HG02973 (cell line): Measurements from ENCODE around the gene C5orf58.

Source experiments
- ATAC-seq: cut with Tn5 transposase; IDR thresholded peaks from one replicate; pipeline ENCODE4 v1.9.1; 2021; ENCODE audit warnings: moderate library complexity; ENCODE audit not compliant: unreplicated experiment

The C5orf58 gene, protein sequence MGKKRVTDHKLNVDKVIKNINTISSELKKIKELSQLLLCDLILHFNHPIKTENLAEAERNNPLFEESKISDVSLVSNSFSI

DNA sequence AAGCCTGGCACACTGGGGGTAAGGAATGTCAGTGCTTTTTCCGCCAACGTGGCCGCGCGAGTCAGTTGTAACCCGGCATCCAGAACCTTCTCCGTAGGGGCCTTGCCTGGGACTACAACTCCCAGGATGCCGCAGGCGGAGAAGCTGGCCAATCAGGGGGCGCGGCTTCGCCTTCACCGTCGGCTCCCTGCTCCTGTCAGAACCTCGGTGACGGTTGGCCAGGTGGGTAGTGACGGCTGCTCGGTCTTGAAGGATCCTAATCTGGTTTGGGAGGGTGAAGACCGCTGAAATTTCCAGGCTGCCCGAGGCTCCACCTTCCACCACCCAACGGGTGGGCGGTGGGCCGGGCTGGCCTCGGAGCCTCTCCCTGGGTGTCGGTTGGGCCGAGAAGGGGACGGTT lies at the start of gene C5orf58:
Gene C5orf58 (plus strand): TSS at position 200 of the 400 bp plus-strand sequence. CDS start 1,992 bp downstream, outside the sequence.
- no peak for ATAC-seq

- ATAC-seq, result peak; percentile 65
Measured at GRCh38 chr5:170183816-170184687, 48.7 kb upstream of the C5orf58 start.

GRCh38 chr5:170184737-170185136 lies 48.0 kb upstream of the C5orf58 start:
- no peak for ATAC-seq

GRCh38 chr5:170186156-170186555 lies 46.6 kb upstream of the C5orf58 start:
- ATAC-seq, result no peak

DNA sequence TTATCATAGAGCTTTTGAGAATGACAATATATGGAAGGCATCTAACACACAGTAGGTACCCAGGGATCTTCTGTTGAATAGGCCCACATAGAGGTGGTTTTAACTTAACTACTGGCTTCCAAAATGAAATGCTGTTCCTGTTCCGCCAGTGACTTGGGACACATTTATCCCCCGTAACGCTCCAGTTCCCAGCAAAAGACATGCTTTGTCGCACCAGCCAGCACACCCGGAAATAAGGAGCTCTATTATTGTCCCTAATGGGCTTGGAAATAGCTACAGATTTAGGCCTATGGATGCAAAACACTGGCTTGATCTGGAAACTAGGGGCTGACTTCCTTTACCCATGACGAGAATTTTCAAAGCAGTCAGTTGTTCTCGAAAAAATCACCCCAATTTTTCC lies 45.9 kb upstream of the C5orf58 start:
- no peak for ATAC-seq

DNA sequence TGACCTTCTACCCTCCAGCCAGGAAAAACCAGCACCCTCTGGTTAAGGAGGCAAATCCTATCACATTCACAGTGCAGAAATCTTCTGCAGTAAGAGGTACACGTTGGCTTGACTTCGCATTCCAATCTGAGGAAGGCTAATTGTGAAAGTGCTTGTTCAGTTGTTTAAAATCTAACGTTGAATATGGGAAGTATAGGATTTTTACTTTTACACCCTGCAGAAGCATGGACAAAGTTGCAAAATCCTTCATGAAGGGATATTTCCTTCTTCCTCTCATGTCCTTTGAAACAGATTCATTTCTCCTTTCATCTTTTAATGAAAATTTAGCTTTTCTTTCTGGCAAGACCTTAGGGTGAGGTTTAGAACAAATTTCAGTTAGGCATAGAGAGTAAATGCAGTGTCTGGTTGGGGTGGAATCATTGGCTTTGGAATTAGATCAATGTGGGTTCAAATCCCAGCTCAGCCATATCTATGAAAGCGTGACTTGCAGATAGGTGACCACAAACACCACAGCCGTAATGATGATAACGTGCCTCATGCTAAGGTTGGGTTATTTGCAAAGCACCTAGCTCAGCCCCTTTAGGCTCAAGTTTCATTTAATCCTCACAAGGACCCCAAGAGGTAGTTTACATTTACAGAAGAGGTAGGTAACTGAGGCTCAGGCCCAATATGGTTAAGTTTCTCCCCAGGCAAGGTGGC lies 42.2 kb upstream of the C5orf58 start:
- ATAC-seq, result no peak

DNA sequence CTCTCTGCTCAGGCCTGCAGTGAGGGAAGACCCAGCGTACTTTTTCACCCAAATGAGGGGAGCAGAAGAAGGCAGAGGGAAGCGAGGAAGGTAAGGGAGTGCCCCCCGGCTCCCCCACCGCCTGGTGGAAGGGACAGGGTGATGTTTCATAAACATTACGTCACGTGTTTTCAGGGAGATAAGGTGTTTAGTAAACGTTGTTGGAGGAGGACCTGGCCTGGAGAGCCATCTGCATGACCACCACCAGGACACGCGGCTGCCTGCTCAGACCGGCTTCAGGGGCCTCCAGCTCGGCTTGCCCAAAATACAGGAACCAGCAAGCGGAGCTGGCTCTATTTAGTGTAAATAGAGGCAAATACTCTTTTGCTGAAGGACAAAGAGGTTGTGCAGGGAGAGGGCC lies 40.0 kb upstream of the C5orf58 start:
- ATAC-seq, result no peak

- no peak for ATAC-seq
Measured at GRCh38 chr5:170195961-170196360, 36.8 kb upstream of the C5orf58 start.

GRCh38 chr5:170200876-170201275 lies 31.9 kb upstream of the C5orf58 start:
- no peak for ATAC-seq

DNA sequence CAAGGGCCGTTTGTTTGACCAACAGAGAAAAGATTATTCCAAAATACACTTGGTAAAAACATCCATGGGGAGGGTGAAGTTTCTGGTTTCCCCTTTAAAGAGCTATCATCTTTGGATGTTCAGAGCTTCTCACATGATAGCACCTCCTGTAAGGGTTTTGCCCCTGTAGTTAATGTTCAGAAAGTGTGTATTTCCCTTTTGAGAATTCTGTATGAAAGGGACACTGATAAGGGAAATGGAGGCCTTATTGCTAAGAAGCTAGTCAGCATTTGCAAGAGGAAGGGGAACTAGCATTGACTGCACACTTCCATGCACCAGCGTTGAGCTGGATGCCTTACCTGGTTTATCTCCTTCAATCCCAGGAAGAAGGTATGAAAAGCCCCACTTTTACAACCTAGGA lies 31.5 kb upstream of the C5orf58 start:
- ATAC-seq, result no peak

DNA sequence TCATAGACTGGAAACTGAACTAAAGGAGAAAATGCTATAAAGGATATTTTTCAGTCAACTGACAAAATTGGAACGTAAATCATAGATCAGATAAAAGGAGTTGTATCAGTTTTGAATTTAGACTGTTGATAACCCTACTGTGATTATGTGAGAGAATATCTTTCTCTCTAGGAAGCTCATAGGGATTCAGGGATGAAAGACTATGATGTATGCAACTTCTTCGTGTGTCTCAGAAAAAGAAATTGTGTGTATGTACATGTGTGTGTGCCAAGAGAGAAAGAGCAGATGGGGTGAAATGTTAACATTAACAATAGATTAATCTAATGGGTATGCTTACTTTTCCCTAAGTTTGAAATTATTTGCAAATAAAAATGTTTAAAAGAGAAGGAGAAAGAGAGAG lies 30.7 kb upstream of the C5orf58 start:
- ATAC-seq, result no peak

DNA sequence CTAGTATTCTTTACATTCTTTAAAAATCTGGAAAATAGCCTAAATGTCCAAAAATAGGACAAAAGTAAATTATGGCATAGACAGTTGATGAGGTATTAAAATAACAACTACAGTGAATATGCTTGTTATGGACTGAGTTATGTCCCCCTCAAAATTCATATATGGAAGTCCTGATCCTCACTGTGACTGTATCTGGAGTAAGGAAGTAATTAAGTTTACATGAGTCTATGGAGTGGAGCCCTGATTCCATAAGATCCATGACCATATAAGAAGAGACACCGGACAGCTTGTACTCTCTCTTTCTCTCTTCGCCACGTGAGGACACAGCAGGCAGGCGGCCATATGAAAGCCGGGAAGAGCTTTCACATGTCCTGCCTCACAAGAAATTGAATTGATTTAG lies 28.6 kb upstream of the C5orf58 start:
- ATAC-seq, result no peak

GRCh38 chr5:170206216-170206615 lies 26.6 kb upstream of the C5orf58 start:
- no peak for ATAC-seq

DNA sequence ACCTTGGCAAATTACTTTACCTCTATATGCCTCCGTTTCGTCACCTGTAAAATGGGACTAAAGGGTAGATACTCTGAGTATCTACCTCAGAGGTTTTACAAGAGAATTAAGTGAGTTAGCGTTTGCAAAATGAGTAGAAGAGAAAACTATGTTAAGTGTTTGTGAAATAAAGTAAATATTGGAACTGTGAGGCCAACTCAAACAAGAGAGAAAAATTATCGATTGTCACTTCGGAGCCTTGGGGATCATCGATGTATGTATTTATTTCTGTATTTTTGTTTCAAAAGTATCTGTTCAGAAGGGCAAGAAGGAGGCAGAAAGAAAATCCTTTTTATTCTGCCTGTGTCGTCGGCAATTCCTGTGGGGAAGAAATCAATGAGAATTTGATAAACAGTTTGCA lies 25.8 kb upstream of the C5orf58 start:
- ATAC-seq, result no peak

DNA sequence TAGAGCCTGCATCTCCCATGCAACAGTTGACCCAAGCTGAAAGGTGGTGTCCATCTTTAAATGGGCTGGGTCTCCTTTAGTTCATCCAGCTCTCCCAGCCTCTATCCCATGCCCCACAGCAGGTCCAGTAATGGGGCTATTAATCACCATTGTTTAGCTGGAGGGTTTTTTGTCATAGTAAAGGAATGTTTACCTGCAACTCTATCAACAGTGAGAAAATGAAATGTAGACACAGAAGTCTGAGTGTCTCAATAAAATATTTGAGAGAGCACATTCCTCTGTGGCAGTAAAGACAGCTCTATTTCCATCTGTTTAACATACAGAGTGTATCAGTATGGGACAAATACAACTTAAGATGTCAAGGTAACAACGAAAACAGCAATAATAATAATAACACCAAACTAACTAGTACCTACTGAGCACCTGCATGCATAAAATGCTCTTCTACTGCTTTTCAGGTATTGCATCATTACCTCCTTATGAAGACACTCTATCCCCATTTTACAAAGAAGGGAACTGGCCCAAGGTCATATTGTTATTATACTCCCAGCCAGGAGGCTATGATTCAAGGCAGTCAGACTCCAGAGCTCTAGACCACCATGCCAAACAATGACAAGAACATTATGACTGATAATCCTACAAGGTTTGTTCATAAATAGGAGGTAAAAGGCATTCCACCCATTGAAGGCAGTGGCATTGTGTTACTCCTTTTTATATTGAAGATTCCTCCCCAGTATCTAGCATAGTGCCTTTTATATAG lies 21.0 kb upstream of the C5orf58 start:
- no peak for ATAC-seq

GRCh38 chr5:170216257-170216864 lies 16.4 kb upstream of the C5orf58 start:
- no peak for ATAC-seq

- no peak for ATAC-seq
Measured at GRCh38 chr5:170217831-170218230, 15.0 kb upstream of the C5orf58 start.

- no peak for ATAC-seq
Measured at GRCh38 chr5:170218726-170219125, 14.1 kb upstream of the C5orf58 start.

DNA sequence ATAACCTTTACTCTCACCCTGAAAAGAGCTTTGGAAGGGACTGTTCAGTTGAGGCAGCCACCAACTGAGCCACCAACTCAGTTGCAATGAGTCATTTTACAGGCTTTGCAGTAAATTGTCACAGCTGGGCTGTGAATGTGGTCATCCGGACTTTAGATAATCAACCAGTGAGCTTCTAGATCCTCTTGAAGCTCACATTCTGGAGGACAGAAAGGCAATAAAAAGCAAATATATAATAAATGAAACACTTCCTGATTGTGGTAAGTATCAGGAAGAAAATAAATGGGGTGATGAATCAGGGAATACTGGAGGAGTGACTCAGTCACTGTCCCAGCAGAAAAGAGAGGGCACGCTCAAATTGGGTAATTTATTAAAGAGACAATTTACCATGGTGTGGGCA lies 13.2 kb upstream of the C5orf58 start:
- no peak for ATAC-seq

GRCh38 chr5:170220191-170220590 lies 12.6 kb upstream of the C5orf58 start:
- ATAC-seq, result no peak

DNA sequence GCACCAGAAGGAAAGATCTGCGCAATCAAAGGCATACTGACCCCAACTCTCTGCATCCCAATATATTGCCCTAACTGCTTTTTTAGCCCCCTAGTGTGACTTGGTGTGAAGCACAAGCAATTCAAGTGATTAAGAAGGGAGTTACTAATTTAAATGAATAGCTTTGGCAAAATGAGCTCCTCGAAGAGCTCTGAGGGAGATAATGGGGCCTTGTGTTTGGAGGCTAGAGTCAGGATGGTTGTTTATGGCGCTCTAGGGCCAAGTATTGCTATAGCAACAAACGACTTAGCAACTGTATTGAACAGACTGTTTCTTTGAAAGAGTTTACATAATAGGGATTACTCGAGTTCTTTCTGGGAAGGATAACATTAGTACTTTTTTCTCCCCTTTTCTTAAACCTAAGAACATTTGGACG lies 11.5 kb upstream of the C5orf58 start:
- ATAC-seq, result no peak
